Thymus (tissue), 14 donors: ENCODE data around the gene TMEM237. TPM values are rescaled to one million over a fixed set of nuclear protein-coding genes. Genes with fewer than 3 reads are reported as not detected.

Experiments used
- DNase-seq, 9 donors: peaks; one replicate each; pipeline ENCODE4 v3.0.0-alpha.2; 2013; ENCODE audit warnings: low spot score in 9 of 9, low read depth in 6 of 9, missing footprints in 1 of 9
- H3K27ac ChIP-seq, 2 donors: one replicate each; pipeline ENCODE4 v1.5.1; 2013; ENCODE audit warnings: control low read depth in 1 of 2, low read depth in 1 of 2, low read length in 1 of 2, mild to moderate bottlenecking in 1 of 2, moderate library complexity in 1 of 2
- H3K27me3 ChIP-seq, 2 donors: one replicate each; pipeline ENCODE4 v1.5.1; 2013; ENCODE audit warnings: low read length in 1 of 2; ENCODE audit not compliant: control insufficient read depth in 2 of 2, insufficient read depth in 1 of 2
- H3K36me3 ChIP-seq, 2 donors: one replicate each; pipeline ENCODE4 v1.5.1; 2013; ENCODE audit warnings: low read length in 1 of 2, mild to moderate bottlenecking in 1 of 2, moderate library complexity in 1 of 2; ENCODE audit not compliant: control insufficient read depth in 2 of 2, insufficient read depth in 2 of 2
- H3K4me1 ChIP-seq, 2 donors: one replicate each; pipeline ENCODE4 v1.5.1; 2013; ENCODE audit warnings: low read length in 2 of 2; ENCODE audit not compliant: control insufficient read depth in 2 of 2, insufficient read depth in 2 of 2
- H3K4me3 ChIP-seq, 2 donors: one replicate each; pipeline ENCODE4 v1.5.1; 2013; ENCODE audit warnings: low read length in 2 of 2, control low read depth in 1 of 2, mild to moderate bottlenecking in 1 of 2
- H3K9me3 ChIP-seq, 2 donors: one replicate each; pipeline ENCODE4 v1.5.1; 2013; ENCODE audit warnings: low read length in 1 of 2, mild to moderate bottlenecking in 1 of 2; ENCODE audit not compliant: control insufficient read depth in 2 of 2, insufficient read depth in 1 of 2
- WGBS: extraction: QIAGEN DNeasy Blood & Tissue Kit; methylation state at CpG from one replicate; pipeline ENCODE4 v1.1.7; 2013; 5-methylcytosine and 5-hydroxymethylcytosine counted together
- long read RNA-seq, 10 donors: transcript quantifications; one replicate each; lab custom pipeline, GENCODE V29; 2026
- polyA plus RNA-seq: library from polyadenylated mRNA; stranded (reverse); fragments of 200-250 nt; gene quantifications from one replicate; pipeline ENCODE4 v1.2.3, GENCODE V29; 2013
- total RNA-seq: library from RNA; stranded (reverse); fragments of 120-200 nt; gene quantifications from one replicate; pipeline ENCODE4 v1.2.4, GENCODE V29; 2013
- donor health status: healthy.

The TMEM237 gene
- total RNA-seq (24.7 TPM), polyA plus RNA-seq (21.1 TPM)
- long read RNA-seq, donor 1, full-length matches to known transcripts, result 1 of 1 reads
- long read RNA-seq, donor 1, partial matches to known transcripts, result 0 of 1 reads
- long read RNA-seq, donor 1, other reads (novel, unspliced or antisense), result 0 of 1 reads
- long read RNA-seq, donor 2, full-length matches to known transcripts, result 8 of 21 reads
- long read RNA-seq, donor 2, partial matches to known transcripts, result 0 of 21 reads
- long read RNA-seq, donor 2, other reads (novel, unspliced or antisense), result 13 of 21 reads
- long read RNA-seq, donor 3, full-length matches to known transcripts, result 3 of 8 reads
- long read RNA-seq, donor 3, partial matches to known transcripts, result 0 of 8 reads
- long read RNA-seq, donor 3, other reads (novel, unspliced or antisense), result 5 of 8 reads
- long read RNA-seq, donor 4, full-length matches to known transcripts, result 2 of 2 reads
- long read RNA-seq, donor 4, partial matches to known transcripts, result 0 of 2 reads
- long read RNA-seq, donor 4, other reads (novel, unspliced or antisense), result 0 of 2 reads
- long read RNA-seq, donor 5, full-length matches to known transcripts, result 4 of 9 reads
- long read RNA-seq, donor 5, partial matches to known transcripts, result 0 of 9 reads
- long read RNA-seq, donor 5, other reads (novel, unspliced or antisense), result 5 of 9 reads
- long read RNA-seq, donor 6, full-length matches to known transcripts, result 9 of 14 reads
- long read RNA-seq, donor 6, partial matches to known transcripts, result 0 of 14 reads
- long read RNA-seq, donor 6, other reads (novel, unspliced or antisense), result 5 of 14 reads
- long read RNA-seq, donor 7, full-length matches to known transcripts, result 3 of 12 reads
- long read RNA-seq, donor 7, partial matches to known transcripts, result 0 of 12 reads
- long read RNA-seq, donor 7, other reads (novel, unspliced or antisense), result 9 of 12 reads
- long read RNA-seq, donor 8, partial matches to known transcripts, result 0 of 2 reads
- long read RNA-seq, donor 8, other reads (novel, unspliced or antisense), result 0 of 2 reads
- long read RNA-seq, donor 9, full-length matches to known transcripts, result 3 of 11 reads
- long read RNA-seq, donor 9, partial matches to known transcripts, result 0 of 11 reads
- long read RNA-seq, donor 9, other reads (novel, unspliced or antisense), result 8 of 11 reads
- long read RNA-seq, donor 10, full-length matches to known transcripts, result 2 of 2 reads
- long read RNA-seq, donor 10, partial matches to known transcripts, result 0 of 2 reads
- long read RNA-seq, donor 10, other reads (novel, unspliced or antisense), result 0 of 2 reads

- peak; percentile 21 to 76 (median 56) for DNase-seq
- H3K27ac ChIP-seq, result peak within 1 kb of the TSS; percentile 84 to 89
These were observed at the start of gene TMEM237 for GRCh38 chr2:201643216-201643890. TMEM237 (minus strand) TSS chr2:201643503; CDS start chr2:201643400, 103 bp downstream.

GRCh38 chr2:201685156-201685555 is 41.9 kb upstream of the TMEM237 start:
- WGBS, result 96% methylated on average over 3 of the region's 3 CpGs
- no peak overlapping the region for H3K27ac ChIP-seq
- H3K4me3 ChIP-seq, result no peak overlapping the region
- no peak for DNase-seq
- H3K36me3 ChIP-seq, result no peaks in the 10 kb centered on the region
- H3K4me1 ChIP-seq, result no peaks in the 10 kb centered on the region
- no peaks in the 10 kb centered on the region for H3K27me3 ChIP-seq
- H3K9me3 ChIP-seq, result no peaks in the 10 kb centered on the region

More at GRCh38 chr2:201643216-201643890, at the start of gene TMEM237:
- peaks cover 3 to 4% of the 10 kb centered on the region in 2 donors for H3K36me3 ChIP-seq
- no peaks in the 10 kb centered on the region for H3K27me3 ChIP-seq
- WGBS, result 1% methylated on average over 41 of the region's 41 CpGs
- H3K4me1 ChIP-seq, result peaks cover 4% of the 10 kb centered on the region in 2 donors
- peak within 1 kb of the TSS; percentile 95 to 99 for H3K4me3 ChIP-seq
- H3K9me3 ChIP-seq, result no peaks in the 10 kb centered on the region

- H3K27me3 ChIP-seq, result no peaks in the 10 kb centered on the region
- no peak overlapping the region for H3K27ac ChIP-seq
- peak in 3 of 9 donors; percentile 18 to 28 (median 20) for DNase-seq
- H3K4me3 ChIP-seq, result no peak overlapping the region
- no peaks in the 10 kb centered on the region for H3K9me3 ChIP-seq
- H3K4me1 ChIP-seq, result no peaks in the 10 kb centered on the region
- 78% methylated on average over 9 of the region's 9 CpGs for WGBS
- H3K36me3 ChIP-seq, result no peaks in the 10 kb centered on the region
These were observed 37.4 kb upstream of the TMEM237 start for GRCh38 chr2:201680743-201681142.

- DNase-seq, result no peak
- Histone ChIP-seq H3K9me3 (no peaks in the 10 kb centered on the region), H3K4me3 (no peak overlapping the region), H3K36me3 (no peaks in the 10 kb centered on the region), H3K27me3 (no peaks in the 10 kb centered on the region), H3K27ac (no peak overlapping the region), H3K4me1 (no peaks in the 10 kb centered on the region)
- WGBS, result 85% methylated on average over 6 of the region's 6 CpGs
These were observed 35.1 kb upstream of the TMEM237 start for GRCh38 chr2:201678401-201678800.

- Histone ChIP-seq H3K36me3 (no peaks in the 10 kb centered on the region), H3K4me3 (no peak overlapping the region), H3K4me1 (no peaks in the 10 kb centered on the region), H3K27me3 (no peaks in the 10 kb centered on the region), H3K27ac (no peak overlapping the region), H3K9me3 (no peaks in the 10 kb centered on the region)
- no peak for DNase-seq
- 91% methylated on average over 4 of the region's 4 CpGs for WGBS
These were observed 32.2 kb upstream of the TMEM237 start for GRCh38 chr2:201675454-201675853.

GRCh38 chr2:201674794-201675193 is 31.5 kb upstream of the TMEM237 start:
- no peaks in the 10 kb centered on the region for H3K9me3 ChIP-seq
- WGBS, result 95% methylated on average over 3 of the region's 3 CpGs
- no peak overlapping the region for H3K27ac ChIP-seq
- no peak for DNase-seq
- H3K36me3 ChIP-seq, result no peaks in the 10 kb centered on the region
- H3K27me3 ChIP-seq, result no peaks in the 10 kb centered on the region
- H3K4me3 ChIP-seq, result no peak overlapping the region
- H3K4me1 ChIP-seq, result no peaks in the 10 kb centered on the region

- DNase-seq, result no peak
- 84% methylated on average over 3 of the region's 3 CpGs for WGBS
- no peaks in the 10 kb centered on the region for H3K36me3 ChIP-seq
These were observed 31.0 kb upstream of the TMEM237 start for GRCh38 chr2:201674298-201674697.

GRCh38 chr2:201673546-201673945 is 30.2 kb upstream of the TMEM237 start:
- H3K27ac ChIP-seq, result no peak overlapping the region
- no peaks in the 10 kb centered on the region for H3K4me1 ChIP-seq
- no peak for DNase-seq
- no peaks in the 10 kb centered on the region for H3K36me3 ChIP-seq
- WGBS, result 90% methylated on average over 2 of the region's 2 CpGs
- H3K4me3 ChIP-seq, result no peak overlapping the region
- no peaks in the 10 kb centered on the region for H3K9me3 ChIP-seq
- no peaks in the 10 kb centered on the region for H3K27me3 ChIP-seq

More at GRCh38 chr2:201674298-201674697, 31.0 kb upstream of the TMEM237 start:
- Histone ChIP-seq H3K27ac (no peak overlapping the region), H3K9me3 (no peaks in the 10 kb centered on the region), H3K4me3 (no peak overlapping the region), H3K4me1 (no peaks in the 10 kb centered on the region), H3K27me3 (no peaks in the 10 kb centered on the region)
